ENCODE measurements around the gene CCNQ. TPM values are rescaled to one million over a fixed set of nuclear protein-coding genes. Genes with fewer than 3 reads are reported as not detected.

The CCNQ gene
- total and polyA plus RNA-seq, 4 donors = 8.9 to 14.7 (median 9.8) TPM

- H3K27me3 ChIP-seq (ENCODE audit: control insufficient read depth in 4 of 4, insufficient read depth in 4 of 4, low read length in 3 of 4) = no peaks in the 10 kb centered on the region
- TF ChIP-seq JUND (IDR thresholded peaks at IDR 0.05) (no peak), HNF4A (conservative IDR thresholded peaks at IDR 0.05) (peak in 1 of 2 donors; percentile 24)
These were observed 35.9 kb upstream of the CCNQ start for GRCh38 chrX:153634832-153635231.

GRCh38 chrX:153634236-153634635, 35.3 kb upstream of the CCNQ start:
- 85% methylated on average over 9 of the region's 9 CpGs for WGBS
- no peak for DNase-seq (ENCODE audit: low spot score)

More at GRCh38 chrX:153634832-153635231, 35.9 kb upstream of the CCNQ start:
- no peak for DNase-seq (ENCODE audit: low spot score)
- 50% methylated on average over 15 of the region's 15 CpGs for WGBS
- no peaks in the 10 kb centered on the region for H3K36me3 ChIP-seq (ENCODE audit: control insufficient read depth in 4 of 4, insufficient read depth in 3 of 4, low read depth in 1 of 4, low read length in 3 of 4)
- H3K27ac ChIP-seq (ENCODE audit: low read depth in 1 of 2, low read length in 2 of 2) = no peak overlapping the region
- no peaks in the 10 kb centered on the region for H3K4me1 ChIP-seq (ENCODE audit: control insufficient read depth in 4 of 4, insufficient read depth in 4 of 4, low read length in 3 of 4)
- H3K4me3 ChIP-seq (ENCODE audit: low read depth in 1 of 3, low read length in 3 of 3) = no peak overlapping the region
- no peak overlapping the region for H3K9ac ChIP-seq (ENCODE audit: low read depth in 1 of 2, low read length in 2 of 2)
- H3K9me3 ChIP-seq (ENCODE audit: control insufficient read depth in 4 of 4, low read length in 3 of 4) = no peaks in the 10 kb centered on the region

More at GRCh38 chrX:153634236-153634635, 35.3 kb upstream of the CCNQ start:
- no peak overlapping the region for H3K4me3 ChIP-seq (ENCODE audit: low read depth in 1 of 3, low read length in 3 of 3)
- H3K27me3 ChIP-seq (ENCODE audit: control insufficient read depth in 4 of 4, insufficient read depth in 4 of 4, low read length in 3 of 4) = no peaks in the 10 kb centered on the region
- TF ChIP-seq ZBTB33 (IDR thresholded peaks at IDR 0.05) (no peak), MAX (IDR thresholded peaks at IDR 0.05) (no peak), YY1 (IDR thresholded peaks at IDR 0.05) (no peak), EGR1 (IDR thresholded peaks at IDR 0.05; ENCODE audit: low read depth in 2 of 2) (no peak), RXRA (IDR thresholded peaks at IDR 0.05) (no peak), FOXA2 (IDR thresholded peaks at IDR 0.05) (no peak), HNF4A (conservative IDR thresholded peaks at IDR 0.05) (no peak), REST (IDR thresholded peaks at IDR 0.05) (no peak), RAD21 (IDR thresholded peaks at IDR 0.05) (no peak), FOXA1 (IDR thresholded peaks at IDR 0.05) (no peak), NR2F2 (IDR thresholded peaks at IDR 0.05) (no peak), CTCF (IDR thresholded peaks at IDR 0.05; ENCODE audit: low read depth, low read length, missing input control) (no peak), JUND (IDR thresholded peaks at IDR 0.05) (no peak), HNF4G (IDR thresholded peaks at IDR 0.05) (no peak), ATF3 (IDR thresholded peaks at IDR 0.05) (no peak), SP1 (IDR thresholded peaks at IDR 0.05) (no peak), TAF1 (conservative IDR thresholded peaks at IDR 0.05) (no peak), GABPA (IDR thresholded peaks at IDR 0.05 in 1 of 2, conservative IDR thresholded peaks at IDR 0.05 in 1 of 2) (no peak)
- no peak overlapping the region for H3K27ac ChIP-seq (ENCODE audit: low read depth in 1 of 2, low read length in 2 of 2)
- H3K36me3 ChIP-seq (ENCODE audit: control insufficient read depth in 4 of 4, insufficient read depth in 3 of 4, low read depth in 1 of 4, low read length in 3 of 4) = no peaks in the 10 kb centered on the region
- H3K9me3 ChIP-seq (ENCODE audit: control insufficient read depth in 4 of 4, low read length in 3 of 4) = no peaks in the 10 kb centered on the region
- no peak overlapping the region for H3K9ac ChIP-seq (ENCODE audit: low read depth in 1 of 2, low read length in 2 of 2)
- H3K4me1 ChIP-seq (ENCODE audit: control insufficient read depth in 4 of 4, insufficient read depth in 4 of 4, low read length in 3 of 4) = no peaks in the 10 kb centered on the region

Measured in liver (tissue), 9 donors.